Erythroblast (primary cell): Measurements from ENCODE around the gene ZYG11B.

Source experiments
- GATA1 ChIP-seq: IDR thresholded peaks from 2 replicates; pipeline ENCODE4 v1.6.1; 2011; ENCODE audit warnings: low read depth, mild to moderate bottlenecking, control low read depth, low read length, moderate library complexity
- POLR2A ChIP-seq: IDR thresholded peaks from 2 replicates; pipeline ENCODE4 v1.6.1; 2011; ENCODE audit warnings: mild to moderate bottlenecking, low read length

- no peak for TF ChIP-seq POLR2A
- no peak for TF ChIP-seq GATA1
Measured at GRCh38 chr1:52691821-52692220, 34.4 kb upstream of the ZYG11B start.
